ENCODE measurements around the gene CACNA2D3. TPM values are rescaled to one million over a fixed set of nuclear protein-coding genes. Genes with fewer than 3 reads are reported as not detected.

Gene CACNA2D3
- 7.3 TPM for total RNA-seq
- long read RNA-seq, partial matches to known transcripts, result 3 of 18 reads
- long read RNA-seq, other reads (novel, unspliced or antisense), result 15 of 18 reads

GRCh38 chr3:54122324-54123002 is at the start of gene CACNA2D3:
Gene CACNA2D3 (plus strand): TSS chr3:54122552.
- Histone ChIP-seq H3K27ac (no peak within 1 kb of the TSS), H3K36me3 (no peaks in the 10 kb centered on the region), H3K4me1 (no peaks in the 10 kb centered on the region), H3K9me3 (no peaks in the 10 kb centered on the region), H3K27me3 (peaks cover 31% of the 10 kb centered on the region), H3K4me3 (peak within 1 kb of the TSS; percentile 58)
- no peak for TF ChIP-seq CTCF (IDR thresholded peaks at IDR 0.05)
- peak; percentile 84 for DNase-seq
- peak; percentile 88 for ATAC-seq
- intact Hi-C loops (cut with DNase I), result no loop called here

- intact Hi-C loops (cut with DNase I), result no loop called here
- no peaks in the 10 kb centered on the region for H3K36me3 ChIP-seq
- DNase-seq, result no peak
- no peak overlapping the region for H3K4me3 ChIP-seq
- H3K4me1 ChIP-seq, result no peaks in the 10 kb centered on the region
- H3K27me3 ChIP-seq, result no peaks in the 10 kb centered on the region
- peaks cover 5% of the 10 kb centered on the region for H3K9me3 ChIP-seq
- TF ChIP-seq CTCF (IDR thresholded peaks at IDR 0.05), result no peak
- H3K27ac ChIP-seq, result no peak overlapping the region
- no peak for ATAC-seq
Observed at GRCh38 chr3:54073386-54073785, 49.0 kb upstream of the CACNA2D3 start.

- no peak for ATAC-seq
- H3K9me3 ChIP-seq, result no peaks in the 10 kb centered on the region
- H3K4me1 ChIP-seq, result no peaks in the 10 kb centered on the region
- no peak for TF ChIP-seq CTCF (IDR thresholded peaks at IDR 0.05)
- no peak overlapping the region for H3K4me3 ChIP-seq
- H3K27ac ChIP-seq, result no peak overlapping the region
- no peaks in the 10 kb centered on the region for H3K27me3 ChIP-seq
- intact Hi-C loops (cut with DNase I), result no loop called here
- no peaks in the 10 kb centered on the region for H3K36me3 ChIP-seq
- no peak for DNase-seq
Observed at GRCh38 chr3:54079314-54079713, 43.0 kb upstream of the CACNA2D3 start.

- H3K4me3 ChIP-seq, result no peak overlapping the region
- intact Hi-C loops (cut with DNase I), result no loop called here
- no peak for TF ChIP-seq CTCF (IDR thresholded peaks at IDR 0.05)
- no peaks in the 10 kb centered on the region for H3K27me3 ChIP-seq
- ATAC-seq (no peak), DNase-seq (no peak)
- no peaks in the 10 kb centered on the region for H3K4me1 ChIP-seq
- no peak overlapping the region for H3K27ac ChIP-seq
- H3K9me3 ChIP-seq, result no peaks in the 10 kb centered on the region
- no peaks in the 10 kb centered on the region for H3K36me3 ChIP-seq
Observed at GRCh38 chr3:54079730-54080325, 42.5 kb upstream of the CACNA2D3 start.

- Histone ChIP-seq H3K36me3 (no peaks in the 10 kb centered on the region), H3K27ac (no peak overlapping the region), H3K9me3 (no peaks in the 10 kb centered on the region), H3K27me3 (peaks cover 11% of the 10 kb centered on the region), H3K4me3 (no peak overlapping the region), H3K4me1 (no peaks in the 10 kb centered on the region)
- TF ChIP-seq CTCF (IDR thresholded peaks at IDR 0.05), result no peak
- intact Hi-C loops (cut with DNase I), result no loop called here
- no peak for DNase-seq
- no peak for ATAC-seq
Observed at GRCh38 chr3:54083921-54084320, 38.4 kb upstream of the CACNA2D3 start.

Measured in upper lobe of right lung (tissue), 1 donor.